ENCODE results near the gene TULP1. TPM values are rescaled to one million over a fixed set of nuclear protein-coding genes. Genes with fewer than 3 reads are reported as not detected.

TULP1 gene
- total and polyA plus RNA-seq, 2 of the 13 experiments (the other 11 are each of a cell fraction or from before 2014, with no cell fraction given), result not detected

GRCh38 chr6:35469751-35470662 is 42.7 kb downstream of the TULP1 start (continued):
- TF ChIP-seq MYPOP (CRISPR knock-in tag; IDR thresholded peaks at IDR 0.05) (no peak), MIXL1 (CRISPR knock-in tag; IDR thresholded peaks at IDR 0.05) (0 out of 2 replicates have a peak, but pooled peaks have one; percentile 11), ZNF232 (CRISPR knock-in tag; IDR thresholded peaks at IDR 0.05; ENCODE audit: borderline replicate concordance) (0 out of 2 replicates have a peak, but pooled peaks have one; percentile 39), KAT2B (IDR thresholded peaks at IDR 0.05; ENCODE audit: borderline replicate concordance, low read depth, low read length) (no peak), POGK (CRISPR knock-in tag; conservative IDR thresholded peaks at IDR 0.05) (no peak; the same call in 1 of the 2 replicates), ARNT2 (CRISPR knock-in tag; IDR thresholded peaks at IDR 0.05; ENCODE audit: low read depth) (no peak), ARNT (IDR thresholded peaks at IDR 0.05) (no peak), FUBP1 (CRISPR knock-in tag; IDR thresholded peaks at IDR 0.05; ENCODE audit: borderline replicate concordance) (no peak), BHLHE40 (IDR thresholded peaks at IDR 0.05; ENCODE audit: low read length) (0 out of 2 replicates have a peak, but pooled peaks have one; percentile 27), POLR2A (IDR thresholded peaks at IDR 0.05; ENCODE audit: insufficient read depth in 1 of 2, low read depth in 2 of 2, low read length in 2 of 2) (peak in 1 of 2 experiments; percentile 59; a peak in 2 of 4 replicates), HOXA3 (CRISPR knock-in tag; IDR thresholded peaks at IDR 0.05) (peak; percentile 16; the same call in 1 of the 2 replicates), NCOA2 (CRISPR knock-in tag; IDR thresholded peaks at IDR 0.05) (0 out of 2 replicates have a peak, but pooled peaks have one; percentile 15), ZNF781 (CRISPR knock-in tag; IDR thresholded peaks at IDR 0.05; ENCODE audit: borderline replicate concordance, not compliant biosample characterization) (no peak), NONO (IDR thresholded peaks at IDR 0.05) (no peak), NONO (CRISPR knock-in tag; conservative IDR thresholded peaks at IDR 0.05) (no peak), SP2 (CRISPR knock-in tag; IDR thresholded peaks at IDR 0.05) (no peak), NFATC3 (CRISPR knock-in tag; IDR thresholded peaks at IDR 0.05) (no peak), SAP130 (CRISPR knock-in tag; IDR thresholded peaks at IDR 0.05; ENCODE audit: low read depth) (0 out of 2 replicates have a peak, but pooled peaks have one; percentile 8), ATF2 (CRISPR knock-in tag; IDR thresholded peaks at IDR 0.05) (0 out of 2 replicates have a peak, but pooled peaks have one; percentile 48), GZF1 (CRISPR knock-in tag; IDR thresholded peaks at IDR 0.05) (no peak), SNAPC5 (CRISPR knock-in tag; IDR thresholded peaks at IDR 0.05; ENCODE audit: borderline replicate concordance) (0 out of 2 replicates have a peak, but pooled peaks have one; percentile 38), TFE3 (CRISPR knock-in tag; IDR thresholded peaks at IDR 0.05) (peak; percentile 47; the same call in 1 of the 2 replicates)
